HG02943 (cell line): ENCODE data around the gene PPP2R2C.
A peak's percentile ranks its signal among the peaks of the same experiment; 100 is the strongest.

ENCODE experiments used
- ATAC-seq: cut with Tn5 transposase; IDR thresholded peaks from one replicate; pipeline ENCODE4 v1.9.1; 2021; ENCODE audit warnings: mild to moderate bottlenecking, low read depth, moderate library complexity; ENCODE audit not compliant: unreplicated experiment

The PPP2R2C gene

DNA sequence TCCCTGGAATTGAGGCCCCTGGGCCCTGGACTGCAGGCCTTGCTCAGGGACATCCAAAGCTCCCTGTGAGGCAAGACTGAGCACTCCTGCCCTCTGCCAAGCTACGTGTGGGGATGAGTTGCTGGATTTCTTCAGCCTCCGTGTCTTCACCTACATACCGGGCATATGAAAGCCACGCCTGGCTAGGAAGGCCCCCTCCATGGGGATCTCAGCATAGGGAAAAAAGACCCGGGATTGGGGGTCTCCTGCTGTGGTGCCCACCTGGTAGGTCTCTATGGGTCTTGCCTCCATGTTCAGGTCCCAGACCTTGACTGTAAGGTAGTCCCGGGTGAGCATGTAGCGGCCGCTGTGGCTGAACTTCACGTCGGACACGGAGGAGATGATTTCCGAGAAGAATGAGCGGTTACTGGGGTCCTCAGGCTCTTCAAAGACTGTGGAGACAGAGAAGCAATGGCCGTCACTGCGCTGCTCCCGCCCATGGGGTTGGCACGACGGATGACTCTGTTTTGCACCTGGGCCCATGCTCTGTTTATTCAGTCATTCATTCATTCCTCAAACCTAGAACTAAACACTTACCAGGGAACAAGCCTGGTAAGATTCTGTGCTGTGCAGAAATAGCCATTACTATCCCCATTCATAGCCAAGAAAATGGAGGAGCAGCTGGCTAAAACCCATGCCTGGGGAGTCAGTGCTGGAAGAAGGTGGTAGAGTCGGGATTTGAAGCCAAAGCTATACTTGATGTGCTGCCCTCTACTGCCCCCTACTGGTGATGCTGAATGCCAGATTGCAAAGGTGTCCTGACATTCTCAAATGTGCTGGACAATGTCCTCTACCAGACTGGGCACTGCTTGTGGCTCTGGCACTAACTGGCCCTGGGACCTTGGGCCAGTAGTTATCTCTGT is 138.9 kb downstream of the PPP2R2C start:
- no peak for ATAC-seq

DNA sequence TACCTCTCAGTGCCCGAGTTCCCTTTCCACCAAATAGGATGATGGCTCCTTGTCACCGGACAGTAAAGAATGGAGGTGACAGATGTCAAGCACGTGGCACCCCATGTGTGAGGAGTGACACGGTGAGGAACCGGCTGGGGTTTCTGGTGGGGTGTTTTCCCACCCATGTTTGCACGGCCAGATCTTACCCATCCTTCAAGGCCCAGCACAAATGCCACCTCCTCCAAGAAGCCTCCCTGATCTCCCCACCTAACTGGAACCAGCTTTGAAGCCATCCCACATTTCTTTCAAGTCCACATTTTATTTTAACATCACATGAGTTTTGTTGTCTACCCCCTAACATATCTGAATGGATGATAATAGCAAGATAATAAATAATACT is 139.8 kb downstream of the PPP2R2C start:
- ATAC-seq, result no peak

DNA sequence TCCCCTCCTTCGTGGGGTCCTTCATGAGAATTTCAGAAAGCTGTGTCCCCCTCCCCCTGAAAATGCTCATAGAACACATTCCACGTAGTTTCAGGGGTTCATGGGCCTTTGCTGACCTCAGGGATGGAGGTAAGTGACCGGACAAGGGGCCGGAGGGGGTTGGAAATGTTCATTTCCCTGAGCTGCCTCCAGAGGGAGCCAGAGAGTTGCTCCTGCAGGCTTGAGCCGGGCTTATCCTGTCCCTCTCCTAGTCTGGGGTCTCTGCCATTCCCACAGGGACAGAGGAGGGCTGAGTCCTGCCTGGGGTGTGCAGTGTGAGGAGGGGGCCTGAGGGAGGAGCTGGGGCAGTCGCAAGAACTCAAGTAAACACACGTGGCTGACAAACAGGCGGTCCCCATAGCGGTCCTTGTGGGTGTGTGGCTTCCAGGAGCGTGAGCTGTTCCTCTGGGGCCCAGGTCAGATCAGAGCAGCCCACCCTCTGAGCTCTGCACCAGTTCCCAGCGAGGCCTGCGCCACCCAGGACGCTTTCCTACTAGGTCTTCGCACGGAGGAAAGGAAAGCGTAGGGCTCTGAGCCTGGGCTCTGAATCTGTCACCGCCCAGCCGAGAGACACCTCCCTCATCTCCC is 140.3 kb downstream of the PPP2R2C start:
- ATAC-seq, result no peak

DNA sequence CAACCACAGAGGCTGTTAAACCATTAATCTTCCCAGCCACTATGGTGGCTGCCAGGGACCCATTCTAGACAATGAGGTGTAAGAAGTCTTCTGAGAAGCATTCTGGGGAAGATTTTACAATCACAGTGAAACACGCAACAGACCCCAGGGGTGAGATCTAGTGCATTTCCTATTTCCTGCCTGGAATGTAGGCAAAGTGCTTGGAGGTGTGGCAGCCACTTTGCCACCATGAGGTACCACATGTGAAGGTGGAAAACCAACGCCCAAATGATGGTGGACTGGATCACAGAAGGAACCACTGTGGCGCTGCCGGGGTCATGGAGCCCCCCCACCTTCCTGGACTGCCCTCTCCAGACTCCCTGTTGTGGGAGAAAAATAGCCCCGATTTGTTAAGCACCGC is 140.9 kb downstream of the PPP2R2C start:
- no peak for ATAC-seq

DNA sequence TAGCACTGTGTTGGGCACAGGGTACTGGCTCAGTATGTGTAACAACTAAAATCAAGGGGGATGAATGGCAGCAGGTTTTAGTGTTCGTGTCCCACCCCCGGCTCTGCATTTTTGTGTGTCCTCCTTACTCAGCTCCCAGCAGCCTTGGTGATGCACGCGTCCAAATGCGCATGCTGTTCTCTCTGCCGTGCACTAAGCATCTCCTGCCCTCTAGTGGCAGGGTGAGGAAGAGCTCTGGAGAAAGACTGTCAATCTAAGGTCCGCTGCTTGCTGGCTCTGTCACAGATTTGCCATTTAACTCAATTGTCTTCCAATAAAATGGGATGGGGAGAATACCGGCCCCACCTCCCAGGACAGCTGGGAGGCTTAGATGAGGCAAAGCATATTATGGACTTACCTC is 141.4 kb downstream of the PPP2R2C start:
- ATAC-seq, result no peak

DNA sequence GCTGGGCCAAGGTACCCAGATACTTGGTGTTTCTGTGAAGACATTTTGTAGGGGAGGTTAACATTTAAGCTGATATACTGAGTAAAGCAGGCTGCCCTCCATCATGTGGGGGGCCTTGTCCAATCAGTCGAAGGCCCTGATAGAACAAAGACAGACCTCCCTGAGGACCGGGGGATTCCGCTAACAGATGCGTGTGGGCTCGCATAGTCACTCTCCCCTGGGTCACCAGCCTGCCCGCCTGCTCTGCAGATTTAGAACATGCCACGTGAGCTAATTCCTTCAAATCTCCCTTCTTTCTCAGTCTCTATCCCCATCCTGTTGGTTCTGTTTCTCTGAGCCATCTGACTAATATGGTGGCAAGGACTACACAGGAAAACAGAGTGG is 142.0 kb downstream of the PPP2R2C start:
- no peak for ATAC-seq

DNA sequence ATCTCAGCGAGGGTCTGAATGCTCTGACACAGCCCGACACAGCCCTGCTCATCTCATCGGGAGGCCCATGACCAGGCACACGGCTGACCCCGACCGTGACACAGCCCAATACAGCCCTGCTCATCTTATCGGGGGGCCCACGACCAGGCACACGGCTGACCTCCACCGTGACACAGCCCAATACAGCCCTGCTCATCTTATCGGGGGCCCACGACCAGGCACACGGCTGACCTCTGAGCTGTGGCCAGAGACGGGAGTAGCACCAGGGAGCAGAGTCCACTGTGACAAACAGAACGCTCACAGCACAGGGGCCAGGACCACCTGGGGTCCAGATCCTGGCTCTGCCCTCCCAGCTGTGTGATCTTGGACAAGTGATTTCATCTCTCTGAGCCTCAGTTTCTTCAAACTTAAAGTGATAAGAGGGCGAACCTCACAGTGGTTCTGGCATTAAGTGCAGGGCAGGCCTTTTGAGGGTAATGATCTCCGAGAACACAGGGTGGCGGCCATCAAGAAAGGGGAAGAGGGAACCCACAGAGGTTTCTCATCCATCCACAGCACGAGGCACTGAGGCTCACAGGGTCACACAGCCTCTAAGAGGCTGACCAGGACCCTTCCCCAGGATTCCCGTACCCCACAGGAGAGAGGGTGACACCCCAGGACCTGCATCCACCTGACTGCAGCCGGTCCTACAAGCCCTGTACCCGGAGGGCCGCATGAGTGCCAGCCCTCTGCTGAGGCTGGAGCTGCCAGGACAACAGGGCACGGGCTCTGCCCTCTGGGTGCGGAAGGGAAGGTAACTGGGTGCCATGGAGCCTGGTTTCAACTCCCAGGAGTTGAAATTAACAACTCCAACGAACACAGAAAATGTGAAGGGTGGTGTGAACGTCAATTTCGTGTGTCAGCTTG is 142.7 kb downstream of the PPP2R2C start:
- no peak for ATAC-seq

DNA sequence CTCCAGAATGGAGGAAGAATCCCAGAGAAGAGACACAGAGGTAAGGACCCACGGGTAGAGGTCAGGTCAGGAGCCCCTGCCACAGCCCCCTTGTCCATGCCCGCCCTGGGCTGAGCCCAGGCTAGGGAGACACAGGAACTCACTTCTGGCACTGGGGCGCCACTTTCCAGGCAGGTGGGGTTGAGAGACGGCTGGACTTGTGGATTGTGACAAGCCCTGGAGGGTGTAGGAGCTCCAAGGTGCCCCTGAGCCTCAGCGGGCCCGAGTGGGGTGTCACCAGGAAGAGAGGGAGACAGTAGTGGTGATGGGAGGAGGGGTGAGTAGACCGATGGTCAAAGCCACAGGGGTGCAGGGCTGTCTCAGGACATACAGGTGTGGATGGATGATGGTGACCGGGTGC is 143.9 kb downstream of the PPP2R2C start:
- ATAC-seq, result no peak

DNA sequence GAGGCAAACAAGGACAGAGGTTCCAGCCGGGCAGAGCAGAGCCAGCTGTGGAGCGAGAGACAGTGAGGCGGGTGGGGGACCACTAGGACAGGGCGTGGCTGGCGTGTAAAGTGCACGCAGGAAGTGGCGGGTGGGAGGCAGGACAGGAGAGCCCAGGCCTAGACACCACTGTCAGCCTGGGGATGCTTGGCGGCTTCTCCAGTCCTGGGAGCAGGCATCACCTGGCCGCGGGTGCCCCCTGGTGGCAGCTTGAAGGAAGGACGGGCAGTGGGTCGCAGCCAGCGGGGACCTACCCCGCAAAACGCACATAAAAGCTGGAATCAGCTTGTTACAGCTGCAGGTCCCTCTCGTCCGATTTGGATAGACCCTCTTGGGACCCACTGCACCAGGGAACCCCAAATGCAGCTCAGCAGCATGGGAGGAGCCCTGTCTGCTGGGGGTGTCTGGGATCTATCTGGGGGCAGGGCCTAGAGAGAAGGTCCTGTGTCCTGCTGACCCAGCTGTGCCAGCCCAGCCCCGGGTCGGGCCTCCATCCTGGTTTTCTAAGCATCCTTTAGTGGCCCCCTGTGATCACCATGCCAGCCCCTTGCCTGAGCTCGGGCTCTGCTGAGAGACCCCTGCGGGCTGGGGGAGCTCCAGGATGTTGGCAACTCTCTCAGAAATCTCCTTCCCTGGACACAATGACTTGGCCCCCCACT is 145.0 kb downstream of the PPP2R2C start:
- peak; percentile 49 for ATAC-seq

DNA sequence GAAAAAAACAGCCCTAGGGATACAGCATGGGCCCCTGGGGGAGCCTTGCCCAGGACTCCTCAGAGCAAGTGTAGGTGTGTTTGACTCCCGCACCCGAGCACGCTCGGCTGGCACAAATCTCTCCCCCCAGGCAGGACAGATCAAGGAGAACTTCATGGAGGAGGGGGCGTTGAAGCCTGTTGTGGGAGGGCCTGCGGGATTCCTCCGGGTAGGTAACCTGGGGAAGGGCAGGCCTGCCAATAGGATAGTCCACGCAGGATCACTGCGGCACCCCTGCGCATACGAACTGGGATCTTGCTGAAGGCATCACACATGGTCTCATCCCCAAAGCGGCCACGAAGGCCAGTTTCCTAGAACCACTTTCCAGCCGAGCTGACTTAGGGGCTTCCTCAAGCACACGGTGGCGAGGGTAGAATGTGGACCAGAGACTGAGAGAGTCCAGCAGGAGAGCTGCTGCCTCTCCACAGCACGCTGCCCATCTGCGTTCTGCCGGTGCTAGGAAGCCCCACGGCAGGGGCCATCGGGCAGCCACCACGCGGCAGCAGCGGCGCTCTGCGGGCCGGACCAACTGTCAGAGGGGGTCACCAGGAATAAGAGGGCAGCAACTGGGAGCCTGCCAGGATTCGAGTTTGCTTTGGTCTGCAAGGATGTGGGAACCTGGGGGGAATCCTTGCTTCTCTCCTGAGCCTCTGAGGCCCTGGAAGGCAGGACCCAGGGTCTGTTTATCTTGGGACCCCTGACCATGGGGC is 145.9 kb downstream of the PPP2R2C start:
- no peak for ATAC-seq

DNA sequence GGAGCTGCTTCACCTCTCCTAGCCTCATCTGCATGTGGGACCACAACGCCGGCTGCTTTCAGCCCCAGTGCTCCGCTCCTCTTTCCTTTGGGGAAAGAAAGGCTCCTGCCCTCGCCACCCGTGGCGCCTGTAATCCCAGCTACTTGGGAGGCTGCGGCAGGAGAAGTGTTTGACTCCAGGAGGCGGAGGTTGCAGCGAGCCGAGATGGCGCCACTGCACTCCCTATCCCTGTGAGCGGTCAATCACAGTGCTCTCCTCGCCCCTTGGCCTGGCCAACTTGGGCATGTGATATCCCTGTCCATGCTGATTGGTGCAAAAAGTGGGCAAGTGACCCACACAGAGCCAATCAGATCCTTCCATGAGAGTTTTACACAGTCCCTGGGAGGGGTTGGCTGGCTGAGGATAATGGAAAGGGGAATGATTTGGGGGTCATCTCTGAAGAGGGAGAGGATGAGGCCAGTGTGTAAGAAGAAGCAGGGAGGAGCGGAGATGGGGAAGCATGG is 146.6 kb downstream of the PPP2R2C start:
- no peak for ATAC-seq

DNA sequence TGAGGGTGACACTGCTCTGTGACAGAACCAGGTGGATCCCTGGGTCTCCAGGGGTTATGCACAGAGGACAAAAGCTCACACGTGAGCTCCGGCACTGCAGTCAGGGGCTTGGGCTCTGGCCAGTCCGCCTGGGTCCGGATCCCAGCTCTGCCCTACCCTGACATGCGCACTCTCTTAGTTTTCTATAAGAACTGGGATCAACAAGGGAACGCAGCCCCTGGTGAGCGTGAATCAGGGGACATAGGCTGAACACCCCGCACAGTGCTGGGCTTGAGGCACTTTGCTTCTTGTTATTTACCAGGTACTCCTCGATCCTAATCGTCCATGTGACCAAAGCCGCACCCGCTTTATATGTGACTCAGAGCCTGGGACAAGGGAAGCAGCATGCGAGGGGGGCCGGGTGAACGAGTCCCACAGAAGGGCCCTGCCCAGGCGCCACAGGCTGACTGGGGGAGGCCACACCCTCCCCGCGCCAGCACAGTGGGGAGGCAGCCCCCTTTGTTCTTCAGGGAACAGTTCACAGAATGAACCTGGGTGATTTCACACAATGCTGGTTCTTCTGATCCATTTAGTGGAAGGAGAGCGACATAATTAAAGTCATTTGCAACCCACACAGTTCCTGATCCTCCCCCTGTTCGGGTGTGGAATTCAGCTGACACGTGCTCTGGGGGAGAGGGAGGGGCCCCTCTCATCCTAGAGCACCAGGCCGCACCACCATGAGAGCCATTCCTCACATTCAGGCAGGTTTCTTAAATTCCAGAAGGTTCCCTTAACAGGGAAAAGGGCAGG is 147.2 kb downstream of the PPP2R2C start:
- no peak for ATAC-seq

DNA sequence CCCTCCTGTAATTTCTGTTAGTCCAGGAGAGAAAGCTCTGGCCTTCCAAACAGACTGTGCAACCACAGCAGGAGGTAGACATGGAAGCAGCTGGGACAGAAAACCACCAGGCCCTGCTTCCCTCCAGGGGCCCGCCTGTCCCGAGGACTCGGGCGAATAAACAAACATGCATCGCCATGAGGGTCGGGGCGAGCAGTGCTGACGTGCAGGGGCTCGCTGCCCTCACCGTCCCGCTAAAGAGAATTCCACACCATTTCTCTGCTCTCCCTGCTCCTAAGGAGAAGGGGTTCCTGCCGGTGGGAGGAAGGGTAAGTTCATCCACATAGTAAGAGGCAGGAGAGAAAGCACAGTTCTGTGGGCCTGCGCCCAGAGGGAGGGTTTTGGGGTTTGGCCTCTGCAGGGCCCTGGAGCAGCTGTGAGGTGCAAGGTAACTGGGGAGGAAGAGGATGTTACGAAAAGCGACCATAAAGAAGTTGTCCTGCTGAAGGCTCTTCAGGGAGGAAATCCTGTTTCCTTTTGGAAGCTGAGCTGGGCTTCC is 147.9 kb downstream of the PPP2R2C start:
- ATAC-seq, result no peak

DNA sequence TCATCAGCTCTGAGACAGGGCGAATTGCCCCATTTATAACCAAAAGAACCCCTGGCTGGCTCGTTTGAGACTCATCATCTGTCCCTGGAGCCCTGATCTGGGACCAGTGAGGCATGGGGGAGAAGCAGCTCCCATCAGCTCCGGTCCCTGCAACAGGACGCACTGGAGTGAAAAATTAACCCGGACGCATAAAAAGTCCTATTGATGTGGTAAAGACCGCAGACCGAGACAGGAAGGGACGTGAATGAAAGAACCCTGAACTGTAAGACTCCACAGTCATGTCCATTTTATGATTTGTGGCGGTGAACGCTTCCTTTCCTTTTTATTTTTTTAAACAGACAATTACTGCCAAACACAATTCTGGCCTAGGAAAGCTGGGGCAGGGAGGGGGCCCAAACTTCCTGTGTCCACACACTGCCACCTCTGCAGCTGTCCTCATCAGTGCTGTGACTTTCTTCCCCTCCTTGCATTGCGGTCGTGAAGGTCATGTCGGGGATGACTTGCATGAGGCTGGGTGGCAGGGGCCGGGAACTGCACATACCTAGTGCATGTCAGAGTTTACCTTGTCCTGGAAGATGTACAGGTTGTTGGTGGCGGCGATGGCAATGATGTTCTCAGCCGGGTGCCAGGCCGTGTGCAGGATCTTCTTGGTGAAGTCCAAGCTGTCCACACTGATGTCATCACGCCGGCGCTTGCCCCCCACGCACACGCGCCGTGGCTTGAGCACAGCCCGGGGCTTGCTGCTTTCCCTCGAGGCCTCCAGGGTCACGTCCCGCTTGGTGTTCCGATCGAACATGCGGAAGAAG is 149.4 kb downstream of the PPP2R2C start:
- no peak for ATAC-seq

DNA sequence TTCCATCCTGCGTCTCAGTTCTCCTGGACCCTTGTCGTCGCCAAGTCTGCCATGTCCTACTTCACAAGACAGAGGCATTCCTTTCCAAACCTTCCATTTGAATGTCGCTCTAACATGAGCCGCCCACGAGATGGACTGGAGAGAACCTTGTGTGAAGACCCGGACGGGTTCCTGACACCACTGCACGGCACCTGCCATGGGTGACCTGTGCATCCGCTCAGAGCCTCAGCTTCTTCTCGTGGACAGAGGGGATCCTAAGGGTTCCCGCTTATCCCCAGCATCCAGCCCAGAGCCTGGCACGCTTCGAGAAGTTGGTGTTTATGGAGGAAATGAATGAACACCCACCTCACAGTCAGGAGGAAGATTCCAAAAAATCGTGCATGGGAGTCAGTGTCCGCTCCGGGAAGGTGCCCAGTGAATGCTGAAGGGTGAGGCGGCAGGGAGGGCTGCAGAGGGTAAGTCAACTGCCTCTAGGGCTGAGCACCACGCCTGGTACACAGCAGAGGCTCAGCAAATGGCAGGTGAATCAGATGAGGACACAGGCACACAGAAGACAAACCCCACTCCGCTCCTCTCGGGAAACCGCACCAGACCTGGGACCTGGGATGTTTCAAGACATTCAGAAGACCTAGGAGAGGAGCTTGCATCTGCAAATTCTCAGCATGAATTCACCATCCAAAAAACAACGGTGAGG is 150.2 kb downstream of the PPP2R2C start:
- ATAC-seq, result no peak

DNA sequence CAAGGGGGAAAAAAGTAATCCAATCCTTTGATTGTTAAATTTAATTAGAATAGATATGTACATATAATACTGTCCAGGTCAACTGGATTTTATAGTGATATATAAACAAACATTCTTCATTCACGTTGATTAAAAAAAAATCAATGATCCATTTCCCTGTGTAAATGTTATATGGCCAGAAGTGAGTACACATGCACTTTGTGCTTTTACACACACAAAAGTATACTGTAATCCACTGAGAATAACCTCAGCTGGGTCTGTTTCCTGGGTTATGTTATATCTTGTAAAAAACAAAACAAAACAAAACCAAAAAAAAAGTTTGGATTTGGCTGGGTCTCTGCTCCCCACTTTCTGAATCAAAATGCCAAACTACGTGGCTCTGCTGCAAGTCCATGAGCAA is 151.1 kb downstream of the PPP2R2C start:
- ATAC-seq, result no peak

DNA sequence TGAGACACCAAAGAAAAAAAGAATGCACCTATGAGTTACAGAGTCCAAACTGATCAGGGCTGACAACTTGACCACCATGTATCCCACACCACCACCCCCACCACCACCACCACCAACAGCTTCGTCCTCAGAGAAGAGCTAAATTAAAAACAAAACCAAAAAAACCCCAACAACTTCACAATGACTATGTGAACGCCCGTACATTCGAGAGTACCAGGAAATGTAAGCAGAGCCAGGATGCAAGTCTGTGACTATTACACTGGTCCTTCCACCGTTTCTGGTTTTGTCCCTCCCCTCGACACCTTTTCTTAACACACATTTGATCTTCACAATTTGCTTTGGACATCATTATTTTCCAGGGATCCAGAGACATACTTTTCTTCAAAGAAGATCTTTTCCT is 151.8 kb downstream of the PPP2R2C start:
- ATAC-seq, result no peak
